Suppressor macrophage (primary cell): Measurements from ENCODE around the gene GPR68.
"Not testable (repeated sequence)": the region's sequence is repeated elsewhere in the genome, so short reads cannot be mapped to it uniquely, and the experiment has no call there.

ENCODE experiments used
- DNase-seq, 4 experiments: peaks; one replicate each; pipeline ENCODE4 v3.0.0-alpha.2; 2020 to 2022

Gene GPR68

DNA sequence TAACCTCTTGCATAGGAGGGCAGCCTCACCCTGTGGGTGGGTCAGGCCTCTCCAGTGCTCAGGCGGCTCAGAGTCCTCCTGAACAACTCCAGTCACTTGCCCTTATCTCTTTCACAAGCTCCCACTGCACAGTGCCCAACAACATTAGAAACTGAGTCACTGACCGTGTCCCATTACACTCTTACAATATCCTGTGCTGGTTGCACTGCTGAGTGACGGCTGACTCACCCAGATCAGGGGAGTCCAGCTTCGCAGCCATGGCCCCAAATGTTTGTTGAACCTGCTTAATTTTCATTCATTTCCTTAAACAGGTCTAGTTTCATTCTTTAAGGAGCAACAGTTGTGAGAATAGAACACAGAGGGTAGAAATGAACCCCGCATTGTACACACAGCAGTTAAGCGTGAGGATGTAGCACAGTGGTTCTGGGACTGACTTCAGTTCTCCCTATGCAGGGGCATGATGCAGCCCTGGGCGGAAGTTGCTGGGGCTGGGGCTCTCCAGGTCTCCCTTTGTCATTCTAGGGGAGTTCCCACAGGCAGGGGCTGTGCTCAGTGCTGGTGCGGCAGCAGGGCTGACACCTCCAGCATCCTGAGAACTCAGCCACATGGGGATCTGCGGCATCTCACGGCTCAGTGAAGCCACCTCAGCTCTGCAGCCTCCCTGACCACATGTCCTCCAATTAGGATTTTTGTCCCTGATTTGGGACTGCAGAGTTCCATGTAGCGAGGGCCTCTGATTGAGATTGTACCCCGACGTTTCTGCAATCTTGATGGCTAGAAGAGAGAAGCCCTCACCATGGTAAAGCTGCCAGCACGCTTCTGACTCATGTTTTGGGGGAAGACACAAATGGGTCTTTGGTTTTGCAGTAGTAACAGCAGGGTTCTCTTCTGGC, 16.1 kb downstream of the GPR68 start:
- peak; percentile 37 to 63 (median 60) for DNase-seq

DNA sequence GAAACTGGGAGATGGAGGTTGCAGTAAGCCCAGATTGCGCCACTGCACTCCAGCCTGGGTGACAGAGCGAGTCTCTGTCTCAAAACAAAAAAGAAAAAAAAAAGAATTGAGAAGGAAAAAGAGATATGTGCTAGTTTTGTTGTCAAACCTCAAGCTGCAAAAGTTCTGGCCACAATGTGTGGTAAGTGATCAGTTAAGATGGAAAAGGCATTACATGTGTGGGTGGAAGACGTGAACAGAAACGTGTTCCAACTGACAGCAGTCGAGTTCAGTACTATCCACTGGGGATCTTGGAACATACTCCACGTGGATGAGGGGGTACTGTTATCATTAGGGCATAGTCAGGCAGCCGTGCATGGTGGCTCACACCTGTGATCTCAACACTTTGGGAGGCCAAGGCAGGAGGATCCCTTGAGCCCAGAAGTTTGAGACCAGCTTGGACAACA, 17.3 kb downstream of the GPR68 start:
- DNase-seq = no peak

DNA sequence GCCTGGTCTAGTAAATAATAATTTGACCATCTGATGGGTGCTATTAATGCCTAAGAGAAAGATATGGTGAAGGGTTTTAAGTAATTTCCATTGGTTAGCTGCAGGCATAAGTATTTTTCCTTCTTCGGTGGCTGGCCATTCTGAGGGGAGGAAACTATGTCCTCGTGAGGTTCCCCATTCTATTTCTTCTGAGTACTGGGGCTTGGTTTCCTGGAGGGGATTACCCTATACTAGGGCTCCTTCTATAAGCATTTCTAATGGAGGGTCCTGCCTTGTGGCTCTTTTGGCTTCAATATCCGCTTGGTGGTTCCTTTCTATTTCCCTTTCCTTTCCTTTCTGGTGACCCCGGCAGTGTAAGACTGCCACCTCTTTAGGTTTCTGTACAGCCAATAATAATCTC, 18.1 kb downstream of the GPR68 start:
- DNase-seq = not testable (repeated sequence)

DNA sequence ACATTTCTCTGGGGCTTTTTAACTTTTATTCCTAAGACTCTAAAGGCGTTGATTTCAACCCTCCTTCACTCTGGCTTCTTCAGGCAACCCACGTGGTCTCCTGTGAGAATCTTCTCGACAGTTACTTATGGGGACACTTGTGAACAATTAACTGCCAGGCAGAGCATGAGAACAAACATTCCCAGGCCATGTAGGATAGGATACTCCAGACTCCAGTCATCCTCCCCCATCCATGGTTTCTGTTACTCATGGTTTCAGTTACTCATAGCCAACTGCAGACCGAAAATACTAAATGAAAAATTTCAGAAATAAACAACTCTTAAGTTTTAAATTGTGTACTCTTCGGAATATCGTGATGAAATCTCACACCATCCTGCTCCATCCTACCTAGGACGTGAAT, 19.5 kb downstream of the GPR68 start:
- DNase-seq = no peak

DNA sequence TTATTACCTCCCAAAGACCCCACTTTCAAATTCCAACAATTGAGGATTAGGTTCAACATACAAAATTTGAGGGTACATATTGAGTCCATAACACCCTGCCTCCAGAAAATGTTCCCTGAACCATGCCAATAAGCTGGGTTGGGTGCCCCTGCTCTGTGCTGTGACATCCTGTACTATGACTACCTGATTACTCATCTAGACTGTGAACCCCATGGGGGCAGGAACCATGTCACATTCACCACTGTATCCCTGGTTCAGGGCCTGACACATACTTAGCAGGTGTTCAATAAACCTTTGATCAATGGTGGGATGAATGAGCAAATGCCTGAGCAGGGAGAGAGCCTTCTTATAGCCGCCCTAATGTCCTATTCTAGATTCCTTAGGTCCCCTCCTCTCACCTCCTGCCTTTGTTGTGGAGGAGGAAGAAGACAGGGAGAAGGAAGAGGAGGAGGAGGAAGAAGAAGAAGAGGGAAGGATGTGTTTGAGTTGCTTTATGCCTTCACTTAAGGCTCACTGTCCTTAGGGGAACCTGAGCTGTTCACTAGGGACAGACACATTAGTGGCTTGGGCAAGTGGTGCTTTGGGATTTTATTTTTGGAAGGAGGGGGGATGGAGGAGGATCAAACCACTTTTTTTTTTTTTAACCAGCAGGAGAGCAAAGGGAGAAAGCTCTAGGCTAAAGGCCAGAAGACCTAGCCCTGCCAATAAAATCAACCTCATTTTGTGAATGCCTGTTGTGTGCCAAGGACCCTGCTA, 21.3 kb downstream of the GPR68 start:
- no peak for DNase-seq

DNA sequence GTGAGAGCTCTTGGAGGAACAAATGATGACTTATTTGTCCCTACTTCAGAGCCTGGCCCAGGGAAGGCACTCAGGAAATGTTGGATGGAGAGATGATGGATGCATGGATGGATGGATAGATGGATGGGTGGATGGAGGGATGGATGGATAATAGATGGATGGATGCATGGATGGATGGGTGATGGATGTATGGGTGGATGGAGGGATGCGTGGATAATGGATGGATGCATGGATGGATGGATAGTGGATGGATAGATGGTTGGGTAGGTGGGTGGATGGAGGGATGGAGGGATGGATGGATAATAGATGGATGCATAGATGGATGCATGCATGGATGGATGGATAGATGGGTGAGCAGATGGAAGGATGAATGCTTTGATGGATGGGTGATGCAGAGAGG, 23.2 kb downstream of the GPR68 start:
- DNase-seq = no peak

DNA sequence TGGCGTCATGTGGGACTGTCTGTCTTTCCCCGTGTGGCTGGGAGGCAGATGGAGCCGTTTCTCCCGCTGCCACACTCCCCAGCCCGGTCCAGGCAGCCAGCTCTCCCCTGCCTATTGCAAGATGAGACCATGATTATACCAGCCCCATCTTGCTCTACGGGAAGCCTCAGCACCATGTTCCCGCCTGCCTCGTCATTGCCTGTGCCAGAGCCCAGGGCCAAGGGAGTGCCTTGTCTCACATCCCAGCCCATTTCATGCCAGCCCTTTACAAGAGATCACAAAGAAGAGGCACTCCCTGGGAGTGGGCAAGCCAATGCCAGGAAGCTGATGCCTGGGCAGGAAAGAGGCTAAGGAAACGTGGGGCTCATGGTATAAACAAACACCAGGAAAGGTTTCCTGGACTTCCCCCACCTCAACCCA, 23.9 kb downstream of the GPR68 start:
- no peak for DNase-seq

DNA sequence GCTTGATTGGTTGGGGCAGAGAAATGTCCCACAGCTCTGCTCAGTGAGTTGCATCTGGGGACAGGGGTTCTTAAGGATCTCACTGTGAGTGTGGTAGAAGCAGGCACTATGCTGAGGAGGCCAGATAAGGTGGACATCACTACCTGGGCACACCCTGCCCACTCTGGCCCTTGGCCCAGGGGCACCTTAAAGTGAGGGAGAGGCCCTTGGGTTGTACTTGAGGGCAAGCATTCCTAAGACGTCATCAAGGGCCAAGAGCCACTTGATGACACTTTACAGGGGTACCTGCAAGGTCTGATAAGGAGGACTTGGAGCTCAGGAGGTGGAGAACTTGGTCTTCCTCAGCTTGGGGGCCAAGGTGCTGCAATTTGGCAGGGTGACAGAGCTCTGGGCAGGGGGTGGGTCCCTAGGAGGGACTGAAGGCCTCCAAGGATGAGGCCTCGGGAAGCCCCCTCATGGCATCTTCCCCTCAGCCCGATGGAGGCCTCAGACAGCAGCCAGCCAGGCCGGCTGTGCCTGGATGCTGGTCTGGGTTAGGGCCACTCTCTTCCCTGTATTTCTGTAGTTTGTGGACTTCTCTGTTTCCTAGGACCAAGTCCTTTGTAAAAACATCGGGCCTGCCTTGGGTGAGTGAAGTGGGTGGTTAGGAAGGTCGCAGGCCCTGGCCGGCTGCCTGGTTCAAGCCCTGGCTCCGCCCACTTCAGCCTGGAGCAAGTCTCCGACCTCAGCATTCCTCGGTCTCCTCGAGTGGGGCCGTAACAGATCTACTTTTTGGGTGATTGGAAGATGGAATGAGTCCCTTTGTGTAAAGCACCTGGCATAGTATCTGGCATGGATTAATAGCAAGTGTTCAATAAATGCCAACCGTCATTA, 24.8 kb downstream of the GPR68 start:
- DNase-seq = no peak

DNA sequence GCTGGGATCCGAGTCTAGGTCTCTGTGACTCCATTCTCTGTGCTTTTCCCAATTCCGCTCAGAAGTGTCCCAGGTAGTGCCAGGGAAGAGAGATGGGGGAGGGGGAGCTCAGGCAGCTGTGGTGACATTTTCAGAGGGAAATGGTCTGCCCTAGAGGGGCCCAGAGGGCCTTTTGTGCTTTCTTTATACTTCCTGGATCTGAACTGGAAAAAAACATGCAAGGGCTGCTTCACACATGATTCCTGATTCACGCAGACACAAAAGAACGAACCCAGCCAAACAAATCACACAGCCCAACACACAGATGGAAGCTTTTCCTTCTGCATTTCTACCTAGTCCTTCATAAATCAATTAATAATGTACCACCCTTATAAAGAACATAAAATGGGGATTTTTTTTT, 26.5 kb downstream of the GPR68 start:
- DNase-seq = no peak

DNA sequence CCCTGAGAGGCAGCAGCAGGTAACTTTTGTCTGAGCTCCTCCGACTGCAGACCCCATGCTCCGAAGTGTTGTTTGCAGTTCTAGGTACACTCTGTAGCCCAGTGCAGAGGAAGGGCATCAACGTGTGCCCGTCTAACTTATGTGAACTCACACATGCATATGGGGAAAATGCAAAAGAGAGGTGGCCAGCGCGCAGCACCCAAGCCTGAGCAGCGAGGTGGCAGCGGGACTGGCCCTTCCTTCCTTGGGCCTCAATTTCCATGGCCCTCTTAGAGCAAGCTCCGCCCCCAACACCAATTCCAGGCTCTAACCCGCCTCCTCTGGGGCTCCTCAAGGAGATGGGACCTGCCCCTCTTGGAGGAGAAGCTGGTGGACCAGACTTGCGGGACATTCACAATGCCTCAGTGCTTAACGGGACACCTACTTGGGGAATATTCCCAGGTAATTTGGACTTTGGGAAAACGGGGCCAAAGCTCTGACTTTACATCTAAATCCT, 27.7 kb downstream of the GPR68 start:
- DNase-seq = no peak

DNA sequence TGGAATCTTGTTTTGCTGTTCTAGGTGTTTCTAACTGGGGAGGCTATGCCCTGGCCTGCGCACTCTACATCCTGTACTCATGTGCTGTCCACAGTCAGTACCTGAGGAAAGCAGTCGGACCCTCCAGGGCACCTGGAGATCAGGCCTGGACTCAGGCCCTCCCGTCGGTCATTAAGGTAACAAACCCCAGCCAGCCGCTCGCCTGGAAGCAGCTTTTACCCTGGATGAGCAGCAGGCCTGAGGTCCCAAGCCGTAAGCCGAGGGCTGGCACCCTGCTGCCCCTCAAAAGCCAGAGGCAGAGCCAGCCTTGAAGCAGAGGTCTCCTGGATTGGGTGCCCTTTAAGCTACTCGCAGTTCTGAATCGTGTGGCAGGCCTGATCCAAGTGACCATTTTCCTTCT, 29.1 kb downstream of the GPR68 start:
- no peak for DNase-seq

DNA sequence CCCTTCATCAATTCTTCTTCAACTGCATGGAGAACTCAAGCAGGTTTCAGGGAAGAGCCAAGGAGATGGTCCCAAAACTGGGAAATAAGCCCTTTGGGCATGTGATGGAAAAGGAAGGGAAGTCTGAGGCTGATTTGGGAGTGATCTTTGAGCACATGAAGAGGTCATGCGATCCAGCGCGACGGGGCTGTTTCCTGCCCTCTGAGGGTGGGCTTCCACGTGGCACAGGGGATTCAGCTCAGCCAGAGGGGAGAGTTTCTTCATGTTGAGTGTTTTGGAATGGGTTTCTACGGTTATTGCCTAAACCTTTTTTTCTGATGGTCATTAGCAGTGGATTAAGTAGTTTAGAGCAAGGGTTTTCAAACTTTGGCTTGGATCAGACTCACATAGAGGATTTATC, 30.2 kb downstream of the GPR68 start:
- no peak for DNase-seq

DNA sequence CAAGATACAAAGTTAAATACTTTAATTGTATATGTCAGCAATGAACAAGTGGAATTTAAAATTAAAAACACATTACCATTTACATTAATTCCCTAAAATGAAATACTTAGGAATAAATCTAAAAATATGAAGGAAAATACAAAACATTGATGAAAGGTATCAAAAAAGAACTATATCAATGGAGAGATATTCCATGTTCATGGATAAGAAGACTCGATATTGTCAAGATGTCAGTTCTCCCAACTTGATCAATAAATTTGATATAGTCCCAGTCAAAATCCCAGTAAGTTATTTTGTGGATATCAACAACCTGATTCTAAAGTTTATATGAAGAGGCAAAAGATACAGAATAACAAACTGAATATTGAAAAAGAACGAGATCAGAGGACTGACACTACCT, 33.5 kb downstream of the GPR68 start:
- DNase-seq = no peak

DNA sequence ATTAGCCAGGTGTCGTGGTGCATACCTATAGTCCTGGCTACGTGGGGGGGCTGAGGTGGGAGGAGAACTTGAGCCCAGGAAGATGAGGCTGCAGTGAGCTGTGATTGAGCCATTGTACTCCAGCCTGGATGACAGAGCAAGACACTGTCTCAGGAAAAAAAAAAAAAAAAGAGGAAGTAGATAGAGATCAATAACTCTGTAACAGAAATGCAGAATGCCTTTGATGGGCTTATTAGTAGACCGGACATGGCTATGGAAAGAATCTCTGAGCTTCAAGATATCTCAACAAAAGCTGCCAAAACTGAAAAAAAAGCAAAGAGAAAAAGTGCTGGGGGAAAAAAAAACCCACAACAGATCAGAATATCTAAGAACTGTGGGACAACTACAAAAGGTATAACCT, 37.5 kb downstream of the GPR68 start:
- DNase-seq = no peak

DNA sequence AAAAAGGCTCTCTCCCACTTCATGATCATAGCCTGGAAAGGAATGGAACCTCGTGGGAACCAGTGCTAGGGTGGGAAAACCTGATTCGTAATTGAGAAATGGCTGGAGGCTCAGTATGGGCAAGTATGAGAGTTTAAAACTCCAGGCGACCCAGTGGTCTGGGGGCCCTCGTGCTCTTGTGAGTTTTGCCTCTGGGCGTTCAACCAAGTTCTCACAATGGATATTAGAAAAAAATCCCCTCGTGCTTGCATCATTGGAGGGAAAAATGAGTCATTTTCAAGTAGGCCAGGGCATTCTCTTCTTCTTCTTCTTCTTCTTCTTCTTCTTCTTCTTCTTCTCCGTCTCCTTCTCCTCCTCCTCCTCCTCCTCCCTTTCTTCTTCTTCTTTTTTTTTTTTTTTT, 39.0 kb downstream of the GPR68 start:
- peak in 3 of 4 experiments; percentile 21 to 47 (median 27) for DNase-seq

DNA sequence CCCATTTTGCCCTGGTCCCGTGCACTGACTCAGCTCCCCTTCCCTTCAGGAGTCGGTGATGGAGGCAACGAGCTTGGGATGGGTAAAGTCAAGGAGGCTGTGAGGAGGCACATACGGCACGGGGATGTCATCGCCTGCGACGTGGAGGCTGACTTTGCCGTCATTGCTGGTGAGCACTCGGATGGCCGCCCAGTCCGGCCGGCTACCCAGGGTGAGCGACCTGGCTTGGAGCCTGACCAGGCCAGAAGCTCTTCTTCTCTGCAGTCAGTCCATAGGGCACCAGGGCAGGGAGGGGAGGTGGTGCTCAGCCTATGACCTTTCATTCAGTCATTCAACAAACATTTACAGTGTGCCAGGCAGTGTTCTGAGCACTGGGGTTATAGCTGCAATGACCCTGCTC, 39.8 kb downstream of the GPR68 start:
- no peak for DNase-seq

DNA sequence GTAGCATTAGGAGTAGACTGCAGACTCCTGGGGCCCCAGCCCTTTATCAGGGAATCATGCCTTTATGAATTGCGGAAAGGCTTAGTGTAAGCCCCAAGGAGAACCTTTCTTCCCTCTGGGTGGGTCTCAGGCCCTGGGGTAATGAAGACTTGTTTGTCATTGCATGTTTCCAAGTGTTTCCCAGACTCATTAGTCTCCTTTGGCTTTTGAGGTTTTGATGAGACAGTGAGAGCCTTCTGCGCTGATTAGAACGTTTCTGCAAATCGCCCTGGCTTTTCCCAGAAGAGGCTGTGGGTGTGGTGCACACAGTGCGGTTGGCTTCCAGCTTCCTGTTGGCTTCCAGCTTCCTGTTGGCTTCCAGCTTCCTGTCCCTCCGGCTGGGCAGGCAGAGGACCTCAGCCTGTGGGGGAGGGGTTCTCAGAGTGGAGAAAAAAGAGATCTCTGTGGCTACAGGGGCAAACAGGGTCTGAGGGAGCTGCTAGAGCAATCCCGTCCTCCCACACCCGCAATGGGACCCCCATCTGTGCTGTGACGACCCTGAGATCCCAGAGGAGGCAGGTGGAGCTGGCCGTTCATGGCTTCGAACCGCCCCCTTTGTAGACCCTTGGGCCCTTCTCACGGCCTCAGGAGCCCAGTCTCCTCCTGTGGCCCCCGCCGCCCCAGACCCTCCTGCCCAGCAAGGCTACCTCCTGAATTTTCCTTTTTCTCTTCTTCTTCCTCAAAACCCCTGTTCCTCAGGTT, 42.1 kb downstream of the GPR68 start:
- peak; percentile 18 to 57 (median 44) for DNase-seq

DNA sequence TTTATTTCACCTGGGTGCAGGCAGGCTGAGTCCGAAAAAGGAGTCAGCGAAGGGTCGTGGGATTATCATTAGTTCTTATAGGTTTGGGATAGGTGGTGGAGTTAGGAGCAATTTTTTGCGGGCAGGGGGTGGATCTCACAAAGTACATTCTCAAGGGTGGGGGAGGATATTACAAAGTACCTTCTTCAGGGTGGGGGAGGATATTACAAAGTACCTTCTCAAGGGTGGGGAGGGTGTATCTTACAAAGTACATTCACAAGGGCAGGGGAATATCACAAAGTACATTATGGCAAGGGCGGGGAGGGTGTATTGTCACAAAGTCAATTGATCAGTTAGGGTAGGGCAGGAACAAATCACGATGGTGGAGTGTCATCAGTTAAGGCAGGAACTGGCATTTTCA, 43.7 kb downstream of the GPR68 start:
- not testable (repeated sequence) for DNase-seq

DNA sequence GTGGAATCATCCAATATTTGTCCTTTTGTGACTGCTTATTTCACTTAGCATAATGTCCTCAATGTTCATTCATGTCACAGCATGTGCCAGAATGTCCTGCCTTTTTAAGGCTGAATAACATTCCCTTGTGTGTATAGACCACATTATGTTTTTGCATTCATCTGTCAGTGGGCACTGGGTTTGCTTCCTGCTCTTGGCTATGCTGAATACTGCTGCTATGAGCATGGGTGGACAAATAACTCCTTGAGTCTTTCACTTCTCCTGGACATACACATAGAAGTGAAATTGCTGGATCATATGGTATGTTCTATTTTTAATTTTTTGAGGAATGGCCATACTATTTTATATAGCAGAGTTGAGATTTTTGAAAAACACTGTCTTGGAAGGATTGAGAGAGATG, 46.9 kb downstream of the GPR68 start:
- no peak for DNase-seq

DNA sequence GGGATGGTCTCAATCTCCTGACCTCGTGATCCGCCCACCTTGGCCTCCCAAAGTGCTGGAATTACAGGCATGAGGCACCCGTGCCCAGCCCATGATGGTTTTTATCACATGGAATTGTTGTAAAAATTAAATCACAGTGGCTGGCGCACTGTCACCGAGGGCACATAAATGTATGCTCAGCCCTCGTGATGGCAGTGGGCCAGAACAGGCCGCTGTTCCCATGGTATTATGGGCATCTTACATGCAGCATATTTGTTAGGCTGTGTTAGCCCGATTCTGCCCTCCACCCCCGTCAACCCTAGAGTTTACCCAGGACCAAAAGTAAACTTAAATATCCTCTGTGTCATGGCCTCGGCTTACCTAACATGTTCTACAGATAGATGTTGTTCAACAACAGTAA, 48.6 kb downstream of the GPR68 start:
- DNase-seq = no peak

DNA sequence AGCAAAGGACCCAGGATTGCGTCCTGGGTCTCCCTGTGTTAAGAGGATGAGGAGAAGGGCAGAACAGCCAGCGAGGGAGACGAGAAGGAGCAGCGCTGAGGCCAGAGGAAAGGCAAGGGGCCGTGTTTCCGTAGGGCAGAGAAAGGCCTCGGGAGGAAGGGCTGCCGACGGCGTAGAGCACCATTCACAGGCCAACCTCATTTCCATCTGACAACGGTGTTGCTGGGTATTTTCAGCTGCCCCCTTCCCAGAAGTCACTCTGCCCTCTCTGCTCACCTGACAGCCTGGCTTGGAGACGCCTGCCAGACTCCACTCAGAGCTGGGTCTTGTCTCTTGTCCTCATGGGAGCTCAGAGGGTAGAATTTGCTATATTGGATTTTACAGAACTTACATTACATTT, 51.4 kb downstream of the GPR68 start:
- no peak for DNase-seq

DNA sequence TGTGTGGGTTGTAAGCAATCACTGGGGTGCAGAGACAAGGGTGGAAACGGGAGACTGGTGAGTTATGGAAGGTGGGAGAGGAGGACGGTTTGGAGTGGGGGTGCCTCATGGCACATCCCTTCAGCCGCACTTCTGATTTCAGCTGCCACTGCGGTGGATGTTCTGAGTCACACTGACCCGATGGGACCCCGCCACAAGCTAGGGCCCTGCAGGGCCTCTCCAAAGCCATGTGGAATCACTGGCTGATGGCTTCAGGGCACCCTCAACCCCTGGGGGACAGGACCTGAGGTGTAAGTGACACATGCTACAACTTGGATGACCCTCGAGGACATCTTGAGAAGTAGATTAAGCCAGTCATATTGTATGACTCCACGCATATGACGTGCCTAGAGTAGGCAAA, 53.7 kb downstream of the GPR68 start:
- DNase-seq = no peak
